GM12864 (cell line): Measurements from ENCODE around the gene MCU.
A peak's percentile ranks its signal among the peaks of the same experiment; 100 is the strongest.

Experiments used
- DNase-seq: peaks from one replicate; pipeline ENCODE4 v3.0.0-alpha.2; 2011; ENCODE audit warnings: low read depth
- H3K4me3 ChIP-seq: 2 replicates; pipeline ENCODE4 v1.5.1; 2011; ENCODE audit warnings: mild to moderate bottlenecking, low read depth, low read length, control low read depth
- TF ChIP-seq, protein P1 (sequence below): IDR thresholded peaks from 2 replicates; pipeline ENCODE4 v1.5.1; 2011; ENCODE audit warnings: low read depth, mild to moderate bottlenecking, moderate library complexity, low read length, control low read depth, inconsistent platforms; ENCODE audit errors: missing control alignments

MCU gene

DNA sequence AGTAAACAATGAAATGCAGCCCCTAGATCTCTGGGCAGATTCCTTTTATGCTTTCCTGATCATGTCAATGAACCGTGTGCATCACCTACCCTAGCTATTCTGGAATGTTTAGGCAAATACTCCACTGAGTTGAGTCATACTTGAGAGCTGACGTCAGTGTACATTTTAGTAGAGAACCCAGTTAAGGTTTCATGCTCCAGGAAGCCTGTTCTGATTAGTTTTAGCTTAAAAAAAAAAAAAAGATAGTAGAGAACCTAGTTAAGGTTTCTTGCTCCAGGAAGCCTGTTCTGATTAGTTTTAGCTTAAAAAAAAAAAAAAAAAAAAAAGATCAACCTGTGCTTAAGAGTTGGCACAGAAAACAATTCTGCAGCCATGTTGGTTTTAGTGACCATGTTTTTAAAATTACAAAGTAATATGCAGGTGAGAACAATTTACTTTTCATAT is 3.7 kb upstream of the MCU start:
- TF ChIP-seq, protein P1, sequence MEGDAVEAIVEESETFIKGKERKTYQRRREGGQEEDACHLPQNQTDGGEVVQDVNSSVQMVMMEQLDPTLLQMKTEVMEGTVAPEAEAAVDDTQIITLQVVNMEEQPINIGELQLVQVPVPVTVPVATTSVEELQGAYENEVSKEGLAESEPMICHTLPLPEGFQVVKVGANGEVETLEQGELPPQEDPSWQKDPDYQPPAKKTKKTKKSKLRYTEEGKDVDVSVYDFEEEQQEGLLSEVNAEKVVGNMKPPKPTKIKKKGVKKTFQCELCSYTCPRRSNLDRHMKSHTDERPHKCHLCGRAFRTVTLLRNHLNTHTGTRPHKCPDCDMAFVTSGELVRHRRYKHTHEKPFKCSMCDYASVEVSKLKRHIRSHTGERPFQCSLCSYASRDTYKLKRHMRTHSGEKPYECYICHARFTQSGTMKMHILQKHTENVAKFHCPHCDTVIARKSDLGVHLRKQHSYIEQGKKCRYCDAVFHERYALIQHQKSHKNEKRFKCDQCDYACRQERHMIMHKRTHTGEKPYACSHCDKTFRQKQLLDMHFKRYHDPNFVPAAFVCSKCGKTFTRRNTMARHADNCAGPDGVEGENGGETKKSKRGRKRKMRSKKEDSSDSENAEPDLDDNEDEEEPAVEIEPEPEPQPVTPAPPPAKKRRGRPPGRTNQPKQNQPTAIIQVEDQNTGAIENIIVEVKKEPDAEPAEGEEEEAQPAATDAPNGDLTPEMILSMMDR, result no peak
- DNase-seq, result no peak
- H3K4me3 ChIP-seq, result no peak overlapping the region

DNA sequence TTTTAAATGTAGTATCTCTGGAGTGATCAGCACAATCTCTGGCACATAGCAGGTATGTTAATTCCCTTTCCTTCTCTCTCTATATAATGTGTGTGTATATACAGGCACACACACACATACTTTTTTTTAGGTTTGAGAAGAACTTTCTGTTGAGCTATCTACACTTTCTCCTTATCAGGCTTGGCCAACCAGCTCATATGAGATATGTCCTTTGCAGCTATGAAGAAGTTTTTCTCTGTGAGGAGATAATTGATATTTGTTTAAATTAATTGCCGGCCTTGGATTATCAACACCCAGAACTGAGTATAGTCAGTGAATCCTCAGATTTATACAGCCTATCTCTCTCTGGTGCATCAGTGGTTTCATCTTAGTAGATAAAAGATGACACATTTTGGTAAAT is 2.3 kb upstream of the MCU start:
- no peak overlapping the region for H3K4me3 ChIP-seq
- DNase-seq, result no peak
- TF ChIP-seq, protein P1, result no peak

DNA sequence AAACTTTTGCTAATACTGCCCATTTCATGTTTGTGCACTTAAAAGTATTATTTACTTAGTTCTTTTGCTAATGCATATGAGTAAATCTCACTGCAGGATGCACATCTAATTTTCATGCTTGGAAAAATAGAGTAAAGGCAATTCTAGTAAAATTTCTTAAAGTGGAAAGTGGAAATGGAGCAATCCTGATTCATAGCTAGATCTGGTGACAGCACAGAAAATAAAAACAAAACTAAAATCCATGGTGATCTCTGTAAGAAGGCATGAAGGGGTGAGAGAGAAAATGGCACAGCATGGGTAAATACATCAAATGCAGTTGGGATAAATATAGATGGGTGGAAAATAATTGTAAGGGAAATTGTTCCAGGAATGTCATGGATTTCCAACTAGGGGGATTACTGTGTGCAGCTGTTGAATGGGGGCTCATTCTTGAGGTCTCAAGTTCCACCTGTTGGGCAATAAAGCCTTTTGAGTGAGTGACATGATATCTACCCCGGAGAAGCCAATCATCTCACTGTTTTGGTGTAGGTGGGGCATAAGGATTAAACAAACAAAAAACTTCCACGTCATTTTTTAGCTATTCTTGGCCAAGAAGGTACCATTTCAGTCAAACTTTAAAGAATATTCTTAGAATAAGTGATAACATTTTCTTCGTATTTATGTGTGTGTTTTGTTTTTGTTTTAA is 1.7 kb upstream of the MCU start:
- no peak for DNase-seq
- TF ChIP-seq, protein P1, result no peak

DNA sequence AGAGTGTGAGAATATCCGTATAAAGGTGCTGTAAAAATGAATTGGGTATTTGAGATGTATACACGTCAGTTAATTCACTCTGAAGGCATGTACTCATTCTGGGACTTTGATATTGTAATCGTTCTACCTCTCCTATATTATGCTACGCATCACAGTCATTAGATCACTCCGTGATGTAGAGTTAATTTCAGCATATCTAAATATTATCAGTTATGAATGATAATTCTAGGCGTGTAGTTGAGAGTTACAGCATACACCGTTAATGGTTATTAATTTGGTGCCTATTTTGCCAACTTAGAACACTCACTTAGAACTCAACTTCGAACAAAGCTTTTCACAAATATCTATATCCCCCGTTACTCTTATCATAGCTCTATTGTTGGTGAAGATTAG is 477 bp upstream of the MCU start:
- peak overlapping the region; percentile 98 for H3K4me3 ChIP-seq
- TF ChIP-seq, protein P1, result no peak
- DNase-seq, result no peak

More for the DNA sequence above, 1.7 kb upstream of the MCU start:
- H3K4me3 ChIP-seq, result no peak overlapping the region

DNA sequence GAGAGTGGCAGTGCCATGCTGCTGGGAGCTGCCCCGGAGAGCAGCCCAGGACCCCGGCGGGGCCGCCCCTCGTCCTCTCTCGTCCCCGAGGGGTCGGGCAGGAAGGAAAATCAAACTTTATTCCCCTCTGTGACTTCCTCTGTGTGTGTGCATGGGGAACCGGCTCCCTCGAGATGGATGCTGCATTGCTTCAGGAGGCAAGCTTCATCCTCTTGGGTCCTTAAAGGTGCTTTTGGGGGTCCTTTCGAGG is 726 bp downstream of the MCU start:
- peak overlapping the region; percentile 98 for H3K4me3 ChIP-seq
- DNase-seq, result no peak
- TF ChIP-seq, protein P1, result no peak

DNA sequence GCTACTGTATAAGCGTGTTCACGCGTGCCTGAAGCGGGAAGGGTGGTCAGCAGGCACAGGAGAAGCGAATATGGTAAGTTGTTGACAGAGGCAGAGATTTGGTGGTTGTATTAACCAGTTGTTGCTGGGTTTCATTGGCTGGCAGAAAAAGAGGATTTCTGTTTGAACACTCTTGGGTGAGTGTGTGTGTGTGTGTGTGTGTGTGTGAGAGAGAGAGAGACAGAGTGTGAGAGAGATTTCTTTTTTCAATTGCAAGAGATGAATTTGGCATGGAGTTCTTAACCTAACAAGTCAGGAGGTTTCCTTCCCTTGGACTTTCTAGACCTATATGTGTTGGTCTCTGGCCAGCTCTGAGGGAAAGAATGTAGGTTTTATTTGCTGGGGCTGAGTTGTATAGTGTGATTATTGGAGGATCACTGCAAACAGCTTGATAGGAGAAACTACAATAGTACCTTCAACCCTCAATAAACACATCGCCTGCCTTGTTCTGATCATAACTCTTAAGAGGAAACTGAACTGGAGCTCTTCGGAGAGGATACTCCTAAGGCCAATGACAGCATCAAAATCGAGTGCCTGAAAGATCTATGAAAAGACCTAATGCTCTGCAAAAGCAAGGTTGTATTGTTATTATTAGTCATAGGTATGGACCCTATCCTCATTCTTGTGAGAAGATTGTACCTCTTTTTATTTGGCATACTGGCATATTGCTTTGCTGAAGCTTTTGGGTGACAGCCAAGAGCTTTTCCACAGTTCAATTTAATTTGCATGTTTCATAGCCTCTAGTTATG is 1.2 kb downstream of the MCU start:
- DNase-seq, result no peak
- TF ChIP-seq, protein P1, result no peak
- H3K4me3 ChIP-seq, result peak overlapping the region; percentile 98
